A204.1 (cell line): ENCODE results near the gene PRIMPOL.
"Not testable (repeated sequence)": the region's sequence is repeated elsewhere in the genome, so short reads cannot be mapped to it uniquely, and the experiment has no call there.

Experiments
- FAIRE-seq: peaks from 2 replicates; lab custom pipeline; 2012; peaks lifted over from hg19 to GRCh38; lab: Jason Lieb, UNC

PRIMPOL gene, protein sequence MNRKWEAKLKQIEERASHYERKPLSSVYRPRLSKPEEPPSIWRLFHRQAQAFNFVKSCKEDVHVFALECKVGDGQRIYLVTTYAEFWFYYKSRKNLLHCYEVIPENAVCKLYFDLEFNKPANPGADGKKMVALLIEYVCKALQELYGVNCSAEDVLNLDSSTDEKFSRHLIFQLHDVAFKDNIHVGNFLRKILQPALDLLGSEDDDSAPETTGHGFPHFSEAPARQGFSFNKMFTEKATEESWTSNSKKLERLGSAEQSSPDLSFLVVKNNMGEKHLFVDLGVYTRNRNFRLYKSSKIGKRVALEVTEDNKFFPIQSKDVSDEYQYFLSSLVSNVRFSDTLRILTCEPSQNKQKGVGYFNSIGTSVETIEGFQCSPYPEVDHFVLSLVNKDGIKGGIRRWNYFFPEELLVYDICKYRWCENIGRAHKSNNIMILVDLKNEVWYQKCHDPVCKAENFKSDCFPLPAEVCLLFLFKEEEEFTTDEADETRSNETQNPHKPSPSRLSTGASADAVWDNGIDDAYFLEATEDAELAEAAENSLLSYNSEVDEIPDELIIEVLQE

DNA sequence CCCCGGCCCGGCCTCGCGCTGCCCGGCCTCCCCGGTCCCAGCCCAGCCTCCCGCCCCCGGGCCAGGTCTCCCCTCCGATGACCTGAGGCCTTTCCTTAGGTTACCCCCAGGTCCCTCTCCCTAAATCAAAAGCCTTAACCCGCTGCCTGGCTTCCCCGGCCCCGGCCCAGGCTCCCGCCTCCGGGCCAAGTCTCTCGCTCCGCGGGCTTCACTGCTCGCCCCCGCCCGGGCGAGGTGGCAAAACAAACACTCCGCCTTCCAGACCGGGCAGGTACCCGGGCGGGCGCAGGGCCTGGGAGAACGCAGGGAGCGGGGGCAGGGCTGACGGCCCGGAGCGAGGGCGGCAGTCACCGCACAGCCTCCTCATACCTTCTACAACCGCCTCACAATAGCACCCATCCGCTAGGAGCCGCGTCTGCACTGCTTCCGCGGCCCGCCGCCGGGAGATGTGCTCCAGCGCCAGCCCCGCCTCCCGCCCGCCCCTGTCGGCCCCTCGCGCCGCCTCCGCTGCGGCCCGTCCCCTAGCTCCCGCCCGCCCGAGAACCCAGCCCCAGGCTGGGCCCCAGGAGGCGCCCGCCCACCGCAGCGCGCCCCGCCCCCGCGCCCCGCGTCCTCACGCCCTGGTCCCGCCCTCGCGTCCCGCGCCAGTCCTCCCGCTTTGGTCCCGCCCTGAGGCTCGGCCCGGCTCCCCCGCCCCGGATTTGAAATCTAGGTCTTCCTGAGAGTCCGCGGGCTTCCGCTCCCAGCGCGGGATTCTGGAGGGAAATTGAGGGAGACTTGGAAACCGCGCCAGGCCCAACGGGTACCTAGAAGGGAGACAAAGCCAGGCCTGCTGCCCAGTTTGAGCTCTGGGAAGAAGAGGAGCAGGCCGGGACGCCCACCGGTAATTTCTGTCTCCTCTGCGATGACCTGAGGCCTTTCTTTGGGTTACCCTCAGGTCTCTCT is at the start of gene PRIMPOL, which contains the start of gene CASP3:
PRIMPOL (plus strand) TSS at position 713 of the 945 bp plus-strand sequence. CDS start 7,403 bp downstream, outside the sequence.
CASP3 (minus strand) TSS at position 422 of the 945 bp plus-strand sequence. CDS start 10,994 bp downstream, outside the sequence.
- FAIRE-seq, result no peak

DNA sequence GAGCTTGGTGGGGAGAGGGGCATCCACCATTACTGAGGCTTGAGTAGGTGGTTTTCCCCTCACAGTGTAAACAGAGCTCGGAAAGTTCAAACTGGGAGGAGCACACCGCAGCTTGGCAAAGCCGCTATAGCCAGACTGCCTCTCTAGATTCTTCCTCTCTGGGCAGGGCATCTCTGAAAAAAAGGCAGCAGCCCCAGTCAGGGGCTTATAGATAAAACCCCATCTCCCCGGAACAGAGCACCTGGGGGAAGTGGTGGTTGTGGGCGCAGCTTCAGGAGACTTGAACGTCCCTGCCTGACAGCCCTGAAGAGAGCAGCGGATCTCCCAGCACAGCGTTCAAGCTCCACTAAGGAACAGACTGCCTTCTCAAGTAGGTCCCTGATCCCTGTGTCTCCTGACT is 48.6 kb upstream of the PRIMPOL start:
- FAIRE-seq, result not testable (repeated sequence)

DNA sequence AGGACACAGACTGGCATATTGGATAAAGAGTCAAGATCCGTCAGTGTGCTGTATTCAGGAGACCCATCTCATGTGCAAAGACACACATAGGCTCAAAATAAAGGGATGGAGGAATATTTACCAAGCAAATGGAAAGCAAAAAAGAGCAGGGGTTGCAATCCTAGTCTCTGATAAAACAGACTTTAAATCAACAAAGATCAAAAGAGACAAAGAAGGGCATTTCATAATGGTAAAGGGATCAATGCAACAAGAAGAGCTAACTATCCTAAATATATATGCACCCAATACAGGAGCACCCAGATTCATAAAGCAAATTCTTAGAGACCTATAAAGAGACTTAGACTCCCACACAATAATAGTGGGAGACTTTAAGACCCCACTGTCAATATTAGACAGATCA is 46.7 kb upstream of the PRIMPOL start:
- FAIRE-seq, result not testable (repeated sequence)

DNA sequence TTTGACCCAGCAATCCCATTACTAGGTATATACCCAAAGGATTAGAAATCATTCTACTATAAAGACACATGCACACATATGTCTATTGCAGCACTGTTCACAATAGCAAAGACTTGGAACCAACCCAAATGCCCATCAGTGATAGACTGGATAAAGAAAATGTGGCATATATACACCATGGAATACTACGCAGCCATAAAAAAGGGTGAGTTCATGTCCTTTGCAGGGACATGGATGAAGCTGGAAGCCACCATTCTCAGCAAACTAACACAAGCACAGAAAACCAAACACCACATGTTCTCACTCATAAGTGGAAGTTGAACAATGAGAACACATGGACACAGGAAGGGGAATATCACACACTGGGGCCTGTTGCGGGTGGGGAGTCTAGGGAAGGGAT is 42.1 kb upstream of the PRIMPOL start:
- FAIRE-seq, result not testable (repeated sequence)

DNA sequence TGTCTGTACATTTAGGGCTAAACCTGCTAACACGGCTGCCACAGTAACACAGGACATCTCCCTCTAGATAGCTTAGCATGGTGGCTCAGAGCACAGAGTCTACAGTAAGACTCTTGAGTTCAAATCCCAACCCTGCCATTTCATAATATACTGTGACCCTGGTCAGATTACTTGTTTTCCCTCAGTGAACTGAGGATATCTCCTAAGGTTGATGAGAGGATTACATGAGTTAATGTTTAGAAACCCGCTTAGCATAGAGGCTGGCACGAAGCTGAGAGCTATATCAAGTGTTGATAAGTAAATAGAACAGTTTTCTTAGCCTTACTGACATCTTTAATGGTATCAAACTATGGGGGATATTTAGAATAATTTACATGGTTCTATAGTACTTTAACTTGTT is 37.5 kb upstream of the PRIMPOL start:
- FAIRE-seq, result no peak

DNA sequence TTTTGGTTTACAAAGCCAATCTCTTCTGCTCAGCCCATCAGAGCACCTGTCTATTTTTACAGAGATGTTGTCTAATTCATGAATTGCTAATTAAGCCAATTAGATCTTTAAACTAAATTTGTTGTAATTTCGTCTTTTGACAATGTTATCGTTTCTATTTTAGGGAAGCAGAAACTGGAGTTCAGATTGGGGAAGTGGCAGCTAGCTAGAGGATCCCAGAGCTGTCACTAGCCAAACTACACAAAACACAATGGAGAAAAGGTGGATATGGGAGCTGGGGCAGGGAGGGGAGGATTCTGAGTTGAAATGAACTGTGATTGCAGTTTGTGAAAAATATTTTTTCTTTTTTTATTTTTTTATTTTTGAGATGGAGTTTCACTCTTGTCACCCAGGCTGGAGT is 36.1 kb upstream of the PRIMPOL start:
- no peak for FAIRE-seq

DNA sequence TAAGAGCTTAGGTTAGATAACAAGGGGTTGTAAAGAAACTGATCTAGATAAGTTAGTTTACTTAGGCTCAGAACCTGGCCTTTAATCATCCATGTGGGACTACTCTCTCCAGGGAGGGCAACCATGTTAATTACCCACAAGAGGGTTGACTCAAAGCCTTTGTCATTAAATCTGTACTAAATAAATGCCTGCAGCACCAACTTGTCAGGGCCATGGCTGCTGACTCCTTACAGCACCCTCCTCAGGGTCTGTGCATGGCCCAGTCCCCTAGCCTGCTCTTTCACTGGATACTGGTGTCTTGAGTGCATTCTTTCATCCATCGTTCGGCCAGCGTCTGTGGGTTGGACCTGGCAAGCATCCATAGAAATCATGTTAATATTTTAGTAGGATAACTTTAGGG is 35.0 kb upstream of the PRIMPOL start:
- no peak for FAIRE-seq

DNA sequence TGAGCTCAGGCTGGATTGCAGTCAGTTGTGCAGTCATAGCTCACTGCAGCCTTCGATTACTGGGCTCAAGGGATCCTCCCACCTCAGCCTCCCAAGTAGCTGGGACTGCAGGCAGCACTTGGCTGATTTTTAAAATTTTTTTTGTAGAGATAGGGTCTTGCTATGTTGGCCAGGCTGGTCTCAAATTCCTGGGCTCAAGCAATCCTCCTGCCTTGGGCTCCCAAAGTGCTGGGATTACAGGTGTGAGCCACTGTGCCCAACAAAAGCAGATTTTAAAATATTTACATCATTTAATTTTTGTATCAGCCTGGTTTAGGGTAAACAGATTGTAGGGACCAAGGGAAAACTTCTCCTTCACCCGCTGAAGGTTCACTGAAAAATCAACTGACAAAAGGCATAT is 33.4 kb upstream of the PRIMPOL start:
- not testable (repeated sequence) for FAIRE-seq

DNA sequence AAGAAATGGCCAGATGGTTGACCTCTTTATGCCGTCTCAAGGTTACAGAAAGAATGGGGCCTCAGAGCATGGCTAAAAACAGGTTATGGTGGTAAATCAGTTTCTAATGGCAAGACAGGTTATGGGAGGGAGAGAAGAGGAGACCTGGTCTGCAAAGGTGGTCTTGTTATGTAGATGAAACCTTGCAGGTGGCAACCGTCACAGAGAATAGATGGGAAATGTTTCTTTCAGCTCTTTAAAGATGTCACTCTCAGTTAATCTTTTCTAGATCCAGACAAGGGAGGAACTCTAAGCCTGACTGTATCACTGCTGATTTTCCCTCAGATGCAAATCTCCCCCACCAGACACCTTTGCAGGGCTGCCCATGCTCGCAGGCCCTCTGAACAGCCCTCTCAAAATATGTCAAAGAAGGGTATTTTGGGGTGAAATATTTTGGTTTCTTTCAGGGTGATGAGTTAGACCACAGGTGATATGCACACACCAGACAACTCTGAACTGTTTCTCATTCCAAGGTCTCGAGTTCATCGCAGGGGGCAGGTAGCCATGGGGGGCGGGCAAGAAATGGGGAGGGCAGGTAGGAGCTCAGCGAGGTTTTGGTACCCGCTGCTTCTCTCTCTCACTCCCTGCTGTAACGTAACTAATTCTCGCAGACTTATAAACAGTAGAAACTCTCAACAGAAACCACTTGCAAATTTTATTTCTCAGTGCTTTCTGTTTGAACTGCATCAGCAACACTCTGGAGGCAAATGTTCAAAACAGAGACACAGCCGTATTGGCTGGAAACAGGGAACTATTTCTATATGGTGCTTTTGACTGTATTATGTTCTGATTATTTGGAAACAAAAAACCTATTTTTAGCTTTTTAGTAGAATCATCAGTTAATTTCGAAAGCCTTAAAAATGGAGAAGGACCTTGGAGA is 32.6 kb upstream of the PRIMPOL start:
- FAIRE-seq, result no peak

DNA sequence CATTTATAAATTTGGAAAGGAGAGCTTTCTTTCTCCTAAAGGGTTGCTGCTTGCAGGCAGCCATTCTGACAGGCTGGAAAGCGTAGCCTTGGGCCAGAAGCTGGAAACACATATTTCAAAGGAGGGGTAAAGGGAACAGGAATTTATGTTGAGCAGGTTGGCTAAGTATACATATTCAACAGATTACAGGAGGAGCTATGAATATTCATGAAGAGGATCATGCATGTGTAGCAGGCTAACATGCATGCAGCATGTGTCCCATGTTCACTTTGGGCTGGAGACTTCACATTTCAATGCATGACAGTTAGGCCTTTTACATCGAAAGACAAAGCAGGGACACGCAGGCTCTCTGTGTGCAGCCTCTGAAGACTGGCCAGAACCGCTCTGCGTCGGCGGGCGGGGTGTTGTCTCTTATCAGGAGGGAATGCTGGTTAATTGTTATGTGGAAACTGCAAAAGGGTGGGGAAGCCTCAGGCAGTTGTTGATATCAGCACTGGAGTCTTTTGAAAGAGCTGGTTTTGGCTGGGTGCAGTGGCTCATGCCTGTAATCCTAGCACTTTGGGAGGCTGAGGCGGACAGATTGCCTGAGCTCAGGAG is 31.8 kb upstream of the PRIMPOL start:
- FAIRE-seq, result no peak

DNA sequence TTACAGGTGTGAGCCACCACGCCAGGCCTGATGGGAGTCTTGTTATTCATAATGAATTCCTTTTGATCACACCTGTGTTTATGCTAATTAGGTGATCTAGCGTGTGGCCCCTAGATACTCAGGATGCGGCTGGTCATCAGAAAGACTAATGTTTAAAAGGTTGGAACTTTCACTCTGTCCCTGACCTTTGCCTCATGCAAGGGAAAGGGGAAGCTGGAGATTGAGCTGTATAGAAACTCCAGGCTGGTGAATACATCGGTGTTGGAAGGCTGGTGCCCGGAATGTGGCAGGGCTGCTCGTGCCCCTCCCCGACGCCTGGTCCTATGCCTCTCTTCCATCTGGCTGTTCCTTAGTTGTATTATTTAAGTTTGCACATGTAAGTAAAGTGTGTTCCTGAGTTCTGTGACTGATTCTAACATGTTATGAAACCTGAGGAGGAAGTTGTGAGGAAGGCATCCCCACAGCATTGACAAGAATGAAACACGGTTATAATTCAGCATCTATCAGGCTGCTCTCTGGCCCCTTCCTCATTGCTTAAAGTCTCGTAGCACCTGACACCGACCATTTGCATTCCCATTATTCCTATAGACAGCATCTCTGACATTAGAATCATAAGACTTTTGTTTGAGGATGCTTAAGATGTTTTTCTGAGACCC is 29.2 kb upstream of the PRIMPOL start:
- FAIRE-seq, result no peak

DNA sequence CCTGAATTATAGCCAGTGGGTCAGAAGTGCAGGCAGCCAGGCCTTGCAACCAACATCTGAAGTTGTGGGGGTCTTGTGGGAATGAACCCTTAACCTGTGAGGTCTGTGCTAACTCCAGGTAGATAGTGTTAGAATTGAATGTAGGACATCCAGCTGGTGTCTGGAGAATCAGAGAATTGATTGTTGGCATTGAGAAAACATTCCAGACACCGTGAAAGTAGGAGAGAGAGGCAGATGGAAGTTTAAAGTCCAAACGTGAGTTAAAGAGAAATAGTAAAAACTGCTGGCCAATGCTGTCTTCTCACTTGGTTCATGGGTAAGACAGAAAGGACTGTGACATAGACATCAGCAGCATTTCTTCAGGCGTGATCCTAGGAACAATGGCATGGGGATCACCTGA is 28.0 kb upstream of the PRIMPOL start:
- FAIRE-seq, result no peak

DNA sequence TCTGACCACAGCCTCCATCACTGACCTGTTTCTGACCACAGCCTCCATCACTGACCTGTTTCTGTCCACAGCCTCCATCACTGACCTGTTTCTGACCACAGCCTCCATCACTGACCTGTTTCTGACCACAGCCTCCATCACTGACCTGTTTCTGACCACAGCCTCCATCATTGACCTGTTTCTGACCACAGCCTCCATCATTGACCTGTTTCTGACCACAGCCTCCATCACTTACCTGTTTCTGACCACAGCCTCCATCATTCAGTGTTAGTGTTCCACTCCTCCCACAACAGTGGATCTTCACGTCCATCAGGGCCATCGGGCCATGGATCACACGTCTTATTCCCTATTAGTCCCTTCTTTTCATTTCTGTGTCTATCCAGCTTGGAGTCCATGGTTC is 25.0 kb upstream of the PRIMPOL start:
- FAIRE-seq, result not testable (repeated sequence)

DNA sequence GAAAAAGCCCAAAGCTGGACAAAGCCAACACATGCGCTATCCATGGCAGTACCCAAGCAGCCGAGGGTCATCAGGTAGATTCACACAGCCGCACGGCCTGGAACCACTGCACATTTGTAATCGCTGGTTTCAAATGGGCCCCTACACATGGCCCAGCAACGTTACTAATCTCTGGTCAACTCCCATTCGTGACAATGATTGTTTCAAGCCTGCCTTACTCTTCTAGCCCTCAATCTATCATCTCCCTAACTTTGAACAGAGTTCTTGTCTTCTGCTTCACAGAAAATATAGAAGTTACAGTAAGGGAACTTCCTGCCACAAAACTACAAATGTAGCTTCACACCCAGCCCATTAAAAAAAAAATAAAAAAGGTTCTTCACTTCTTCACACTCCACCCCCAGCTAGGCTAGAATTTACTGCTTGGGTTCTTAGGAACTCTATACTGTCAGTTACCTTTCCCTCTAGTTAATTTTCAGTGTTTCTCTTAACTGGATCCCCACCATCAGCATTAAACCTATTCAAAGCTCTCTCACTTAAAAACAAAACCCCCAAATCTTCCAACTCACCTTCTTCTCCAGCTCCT is 24.5 kb upstream of the PRIMPOL start:
- no peak for FAIRE-seq

DNA sequence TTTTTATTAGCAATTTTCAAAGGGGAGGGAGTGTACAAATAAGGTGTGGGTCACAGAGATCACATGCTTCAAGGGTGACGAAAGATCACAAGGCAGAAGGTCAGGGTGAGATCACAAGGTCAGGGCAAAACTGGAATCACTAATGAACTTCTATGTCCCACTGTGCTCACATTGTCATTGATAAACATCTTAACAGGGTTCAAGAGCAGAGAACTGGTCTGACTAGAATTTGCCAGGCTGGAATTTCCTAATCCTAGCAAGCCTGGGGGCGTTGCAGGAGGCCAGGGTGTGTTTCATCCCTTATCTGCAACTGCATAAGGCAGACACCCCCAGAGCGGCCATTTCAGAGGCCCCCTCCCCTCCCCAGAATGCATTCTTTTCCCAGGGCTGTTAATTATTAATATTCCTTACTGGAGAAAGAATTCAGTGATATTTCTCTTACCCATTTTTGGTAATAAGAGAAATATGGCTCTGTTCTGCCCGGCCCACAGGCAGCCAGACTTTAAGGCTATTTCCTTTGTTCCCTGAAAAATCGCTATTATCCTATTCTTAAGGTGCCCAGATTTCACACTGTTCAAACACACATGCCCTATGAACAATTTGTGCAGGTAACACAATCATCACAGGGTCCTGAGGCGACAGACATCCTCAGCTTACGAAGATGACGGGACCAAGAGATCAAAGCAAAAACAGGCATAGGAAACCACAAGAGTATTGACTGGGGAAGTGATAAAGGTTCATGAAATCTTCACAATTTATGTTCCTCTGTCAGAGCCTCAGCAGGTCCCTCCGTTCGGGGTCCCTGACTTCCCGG is 23.5 kb upstream of the PRIMPOL start:
- not testable (repeated sequence) for FAIRE-seq

DNA sequence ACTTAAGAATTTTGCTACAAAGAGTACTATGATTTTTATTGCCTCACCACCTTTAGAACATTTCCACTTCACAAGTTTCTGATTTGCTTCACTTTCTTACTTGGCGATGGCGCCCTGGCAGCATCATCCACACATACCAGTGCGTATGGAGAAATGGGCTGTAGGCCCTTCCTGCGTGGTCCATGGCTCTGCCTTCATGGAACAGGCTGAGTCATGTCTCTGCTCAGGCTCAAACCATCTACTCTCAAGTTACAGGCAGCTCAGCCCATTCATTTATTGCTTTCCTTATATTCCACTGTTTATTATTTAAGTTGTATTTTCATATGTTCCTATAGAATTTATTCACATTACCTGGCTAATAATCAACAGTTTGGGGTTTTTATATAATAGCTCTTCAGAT is 21.4 kb upstream of the PRIMPOL start:
- no peak for FAIRE-seq

DNA sequence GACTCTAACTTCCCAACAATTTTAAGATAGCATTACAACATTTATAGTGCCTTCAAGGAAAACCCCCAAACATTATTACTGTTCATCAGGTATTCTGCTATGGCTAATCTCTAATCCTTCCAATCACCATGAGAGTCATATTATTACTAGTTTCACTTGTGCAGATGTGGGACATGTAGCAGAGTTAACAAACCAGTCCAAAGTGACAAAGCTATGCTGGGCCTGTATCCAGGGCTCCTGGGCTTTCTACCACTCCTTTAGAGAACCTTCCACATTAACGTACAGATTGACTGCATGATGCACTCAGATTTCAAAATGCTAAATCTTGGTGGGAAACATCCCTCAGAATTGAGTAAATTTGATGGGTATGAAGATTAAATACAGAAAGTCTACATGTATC is 16.7 kb upstream of the PRIMPOL start:
- no peak for FAIRE-seq

DNA sequence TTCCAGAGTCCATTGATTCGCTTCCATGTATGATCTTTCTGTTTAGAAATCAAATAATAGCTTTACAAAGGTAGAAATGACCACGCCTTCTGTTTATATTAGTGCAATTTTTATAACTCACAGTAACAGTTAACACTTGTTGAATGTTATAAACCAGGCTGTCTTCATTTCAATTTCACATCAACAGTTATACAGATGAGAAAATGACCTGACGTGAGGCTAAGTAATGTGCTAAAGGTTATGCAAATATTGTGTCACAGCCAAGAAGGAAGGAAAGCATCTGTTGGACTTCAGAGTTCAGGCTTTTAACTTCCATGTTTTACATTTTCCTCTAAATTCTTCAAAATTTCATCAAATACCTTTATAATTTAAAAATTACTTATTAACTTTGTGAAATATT is 14.2 kb upstream of the PRIMPOL start:
- FAIRE-seq, result no peak

DNA sequence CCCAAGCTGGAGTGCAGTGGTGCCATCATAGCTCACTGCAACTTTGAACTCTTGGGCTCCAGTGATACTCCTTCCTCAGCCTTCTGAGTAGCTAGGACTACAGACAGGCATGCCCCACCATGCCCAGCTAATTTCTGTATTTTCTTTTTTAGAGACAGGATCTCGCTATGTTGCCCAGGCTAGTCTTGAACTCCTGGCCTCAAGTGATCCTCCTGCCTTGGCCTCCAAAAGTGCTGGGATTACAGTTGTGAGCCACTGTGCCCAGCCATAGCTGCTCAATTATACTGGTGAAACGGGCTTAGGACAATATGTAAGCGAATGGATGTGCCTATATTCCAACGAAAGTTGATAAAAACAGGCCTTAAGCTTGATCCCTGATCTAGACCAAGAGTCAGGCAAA is 13.4 kb upstream of the PRIMPOL start:
- FAIRE-seq, result no peak
